CD14-positive monocyte (primary cell): ENCODE results near the gene TLCD2. TPM values are rescaled to one million over a fixed set of nuclear protein-coding genes. Genes with fewer than 3 reads are reported as not detected.

Experiments
- DNase-seq, 3 donors: peaks; one replicate each; pipeline ENCODE4 v3.0.0-alpha.2; 2011 to 2022
- H2AFZ ChIP-seq: 2 replicates; pipeline ENCODE4 v1.6.0; 2012; ENCODE audit warnings: mild to moderate bottlenecking, low read depth, low read length, inconsistent platforms; ENCODE audit not compliant: insufficient read depth, poor library complexity, severe bottlenecking
- H3K27ac ChIP-seq, 2 donors: 1 replicate in 1 of 2; 2 replicates in 1 of 2; pipeline ENCODE4 v1.5.1; 2012 to 2013; ENCODE audit warnings: low read length in 2 of 2, control low read depth in 1 of 2, inconsistent platforms in 1 of 2, low read depth in 1 of 2, mild to moderate bottlenecking in 1 of 2
- H3K27me3 ChIP-seq, 2 donors: one replicate each; pipeline versions ENCODE4 v1.6.0 to v1.6.1; 2011 to 2013; ENCODE audit warnings: low read length in 2 of 2; ENCODE audit not compliant: control insufficient read depth in 2 of 2, insufficient read depth in 2 of 2
- H3K36me3 ChIP-seq, 2 donors: replicated peaks in 1 of 2; 1 replicate in 1 of 2; 2 replicates in 1 of 2; pipeline versions ENCODE4 v1.5.1 to v1.6.1; 2012 to 2013; ENCODE audit warnings: low read length in 2 of 2, control low read depth in 1 of 2, inconsistent platforms in 1 of 2, mild to moderate bottlenecking in 1 of 2; ENCODE audit not compliant: insufficient read depth in 2 of 2, control insufficient read depth in 1 of 2
- H3K4me1 ChIP-seq, 2 donors: 1 replicate in 1 of 2; 2 replicates in 1 of 2; pipeline versions ENCODE4 v1.5.1 to v1.6.1; 2012 to 2013; ENCODE audit warnings: low read length in 2 of 2, control low read depth in 1 of 2, inconsistent platforms in 1 of 2, mild to moderate bottlenecking in 1 of 2, moderate library complexity in 1 of 2; ENCODE audit not compliant: insufficient read depth in 2 of 2, control insufficient read depth in 1 of 2
- H3K4me2 ChIP-seq: replicated peaks from 2 replicates; pipeline ENCODE3; 2012; ENCODE audit warnings: low read length, moderate library complexity, mild to moderate bottlenecking; ENCODE audit not compliant: poor library complexity, severe bottlenecking; ENCODE audit errors: extremely low read depth
- H3K4me3 ChIP-seq, 3 experiments: fragments of 200-600 bp in 1 of 3; sonication (generic) in 1 of 3; replicated peaks in 1 of 3; 1 replicate in 2 of 3; 2 replicates in 1 of 3; pipeline ENCODE4 v1.5.1; 2011 to 2013; ENCODE audit warnings: low read length in 3 of 3, mild to moderate bottlenecking in 3 of 3, control low read depth in 2 of 3, low read depth in 2 of 3, inconsistent platforms in 1 of 3, moderate library complexity in 1 of 3
- H3K79me2 ChIP-seq: 2 replicates; pipeline ENCODE4 v1.6.0; 2012; ENCODE audit warnings: mild to moderate bottlenecking, control low read depth, inconsistent platforms, low read length, moderate library complexity; ENCODE audit not compliant: insufficient read depth
- H3K9ac ChIP-seq: 2 replicates; pipeline ENCODE4 v1.6.0; 2017; ENCODE audit warnings: low read length, mild to moderate bottlenecking; ENCODE audit not compliant: insufficient read depth, poor library complexity, severe bottlenecking
- H3K9me3 ChIP-seq, 2 donors: replicated peaks in 1 of 2; 1 replicate in 1 of 2; 2 replicates in 1 of 2; pipeline versions ENCODE4 v1.5.1 to v1.6.1; 2012 to 2013; ENCODE audit warnings: low read length in 2 of 2, control low read depth in 1 of 2; ENCODE audit not compliant: control insufficient read depth in 1 of 2, insufficient read depth in 1 of 2
- H4K20me1 ChIP-seq: 2 replicates; pipeline ENCODE4 v1.6.0; 2012; ENCODE audit warnings: mild to moderate bottlenecking, low read length, control low read depth, moderate library complexity; ENCODE audit not compliant: insufficient read depth
- H3K27ac Mint-ChIP-seq, 7 donors: one replicate each; pipeline ENCODE4 v1.8.0; 2020; ENCODE audit warnings: mild to moderate bottlenecking in 7 of 7, mixed read lengths in 7 of 7, moderate library complexity in 6 of 7, inconsistent platforms in 2 of 7
- H3K27me3 Mint-ChIP-seq, 3 donors: one replicate each; pipeline ENCODE4 v1.8.0; 2021 to 2022; ENCODE audit warnings: low read depth in 3 of 3, mild to moderate bottlenecking in 3 of 3, mixed read lengths in 3 of 3, moderate library complexity in 3 of 3, inconsistent platforms in 1 of 3
- H3K36me3 Mint-ChIP-seq, 2 donors: one replicate each; pipeline ENCODE4 v1.8.0; 2020; ENCODE audit warnings: mixed read lengths in 2 of 2, inconsistent platforms in 1 of 2, mild to moderate bottlenecking in 1 of 2
- H3K4me1 Mint-ChIP-seq: one replicate; pipeline ENCODE4 v1.8.0; 2020; ENCODE audit warnings: mild to moderate bottlenecking, mixed read lengths
- H3K4me3 Mint-ChIP-seq, 2 donors: one replicate each; pipeline ENCODE4 v1.8.0; 2020; ENCODE audit warnings: mild to moderate bottlenecking in 2 of 2, mixed read lengths in 2 of 2, moderate library complexity in 1 of 2
- H3K9me3 Mint-ChIP-seq, 7 donors: one replicate each; pipeline ENCODE4 v1.8.0; 2020 to 2022; ENCODE audit warnings: mixed read lengths in 7 of 7, mild to moderate bottlenecking in 6 of 7, moderate library complexity in 6 of 7, inconsistent platforms in 2 of 7
- CTCF ChIP-seq: fragments of 200-600 bp; IDR thresholded peaks from one replicate; pipeline ENCODE4 v1.8.0; 2022; ENCODE audit warnings: antibody characterized with exemption, mild to moderate bottlenecking
- WGBS: methylation state at CpG from one replicate; pipeline ENCODE4 v1.1.5; 2013; ENCODE audit warnings: missing lambda C conversion rate; ENCODE audit not compliant: insufficient coverage; 5-methylcytosine and 5-hydroxymethylcytosine counted together
- intact Hi-C, 2 donors: fragments of 100-400 bp; cut with micrococcal nuclease; formaldehyde crosslinking; loops; one replicate each; pipeline versions ENCODE4 v1.15.0 to v1.15.1; 2023
- polyA plus RNA-seq, 3 donors: library from polyadenylated mRNA; depleted of rRNA in 1 of 3; unstranded in 2 of 3; stranded (reverse) in 1 of 3; fragments of 300-500 nt in 2 of 3; fragments of >200 nt in 1 of 3; fragmentation: Illumina TruSeq in 2 of 3; gene quantifications; 1 replicate in 2 of 3; 2 replicates in 1 of 3; pipeline ENCODE4 v1.2.3, GENCODE V29; 2012 to 2021

Gene TLCD2
- polyA plus RNA-seq, 3 donors: 0.03 TPM; not detected in 2

DNA sequence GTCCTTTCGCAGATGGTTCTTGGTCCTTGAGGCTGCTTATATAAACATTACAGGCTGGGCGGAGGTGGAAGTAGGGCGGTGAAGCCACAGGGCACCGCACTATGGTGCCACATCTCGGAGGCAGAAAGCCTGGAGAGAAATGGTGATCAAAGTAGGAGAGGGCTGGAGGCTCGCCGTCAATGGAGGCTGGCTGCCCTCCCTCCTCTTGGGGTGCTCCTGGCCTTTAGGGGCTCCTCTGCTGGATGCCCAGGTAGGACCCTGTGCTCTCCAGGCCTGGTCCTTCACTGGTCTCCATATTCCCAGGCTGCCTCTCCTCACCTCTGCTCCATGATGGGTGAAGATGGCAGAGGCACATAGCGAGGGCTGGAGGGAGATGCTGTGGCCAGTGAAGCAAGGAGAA, 2.1 kb upstream of the TLCD2 start:
- no peak for DNase-seq
- Mint-ChIP-seq H3K9me3 (peaks cover 0 to 5% (median 1%) of the 10 kb centered on the region in 7 donors), H3K4me1 (peaks cover 39% of the 10 kb centered on the region), H3K27ac (peak overlapping the region in 1 of 7 donors; percentile 21), H3K4me3 (peak overlapping the region in 1 of 2 donors; percentile 48), H3K27me3 (peaks cover 25 to 58% (median 29%) of the 10 kb centered on the region in 3 donors), H3K36me3 (peaks cover 39 to 41% of the 10 kb centered on the region in 2 donors)
- Histone ChIP-seq H4K20me1 (peaks cover 59% of the 10 kb centered on the region), H3K27me3 (peaks cover 0 to 26% of the 10 kb centered on the region in 2 donors), H2AFZ (no peak overlapping the region), H3K36me3 (peaks cover 19 to 26% of the 10 kb centered on the region in 2 donors), H3K9me3 (no peaks in the 10 kb centered on the region), H3K4me1 (peaks cover 36 to 45% of the 10 kb centered on the region in 2 donors), H3K9ac (no peak overlapping the region), H3K4me2 (no peak overlapping the region), H3K27ac (no peak overlapping the region), H3K79me2 (peaks cover 34% of the 10 kb centered on the region), H3K4me3 (no peak overlapping the region)
- WGBS: 93% methylated on average over 3 of the region's 8 CpGs
- TF ChIP-seq CTCF: no peak
- intact Hi-C loops: loop anchor here in 1 of 2 donors (10.0 kb wide), 2 partner anchors 67 to 323 kb away; partner anchors contain the start of genes DPH1, RILP and SCARF1

DNA sequence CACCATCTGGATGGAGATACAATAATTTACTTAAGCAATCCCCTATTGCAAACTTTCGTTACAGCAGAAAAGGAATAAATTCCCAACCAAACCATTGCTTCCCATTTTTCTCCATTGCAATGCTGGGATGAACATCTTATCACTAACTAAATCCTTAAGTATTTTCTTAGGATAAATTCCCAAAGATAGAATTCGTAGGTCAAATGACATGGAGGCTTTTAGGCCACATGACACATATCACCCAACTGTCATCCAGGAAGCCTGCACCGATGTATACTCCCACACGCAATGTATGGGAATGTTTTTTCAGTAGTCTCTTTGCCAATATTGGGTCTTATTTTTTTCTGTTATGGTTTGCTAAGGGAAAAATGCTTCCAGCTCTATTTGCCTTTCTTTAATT, 1.6 kb upstream of the TLCD2 start:
- H3K36me3 Mint-ChIP-seq: peaks cover 39 to 41% of the 10 kb centered on the region in 2 donors
- H3K27ac Mint-ChIP-seq: no peak overlapping the region
- Histone ChIP-seq H3K79me2 (peaks cover 34% of the 10 kb centered on the region), H3K9me3 (no peaks in the 10 kb centered on the region), H3K4me2 (no peak overlapping the region), H3K27me3 (peaks cover 0 to 29% of the 10 kb centered on the region in 2 donors), H3K9ac (no peak overlapping the region), H2AFZ (no peak overlapping the region), H4K20me1 (peaks cover 59% of the 10 kb centered on the region), H3K4me3 (no peak overlapping the region), H3K27ac (no peak overlapping the region), H3K4me1 (peaks cover 35 to 42% of the 10 kb centered on the region in 2 donors), H3K36me3 (peaks cover 19 to 26% of the 10 kb centered on the region in 2 donors)
- intact Hi-C loops: loop anchor here in 1 of 2 donors (10.0 kb wide), 2 partner anchors 67 to 323 kb away; partner anchors contain the start of genes DPH1, RILP and SCARF1
- peaks cover 37% of the 10 kb centered on the region for H3K4me1 Mint-ChIP-seq
- no peak for TF ChIP-seq CTCF
- DNase-seq: no peak
- peak overlapping the region in 1 of 2 donors; percentile 48 for H3K4me3 Mint-ChIP-seq
- no CpG with 5 or more reads among the region's 4 CpGs for WGBS
- H3K9me3 Mint-ChIP-seq: peaks cover 0 to 5% (median 1%) of the 10 kb centered on the region in 7 donors
- peaks cover 26 to 62% (median 30%) of the 10 kb centered on the region in 3 donors for H3K27me3 Mint-ChIP-seq
